Liver (tissue), 9 donors: Measurements from ENCODE around the gene MYBPC2. TPM values are rescaled to one million over a fixed set of nuclear protein-coding genes. Genes with fewer than 3 reads are reported as not detected.

Experiments
- DNase-seq: peaks from one replicate; pipeline ENCODE4 v3.0.0-alpha.2; 2017; ENCODE audit warnings: low spot score
- H3K27ac ChIP-seq, 2 donors: one replicate each; pipeline ENCODE4 v1.7.0; 2013; ENCODE audit warnings: inconsistent platforms in 2 of 2, low read length in 2 of 2, control low read depth in 1 of 2, low read depth in 1 of 2, mild to moderate bottlenecking in 1 of 2
- H3K27me3 ChIP-seq, 4 donors: one replicate each; pipeline versions ENCODE4 v1.6.1 to v1.7.0; 2013; ENCODE audit warnings: low read length in 3 of 4, inconsistent platforms in 1 of 4, mild to moderate bottlenecking in 1 of 4, moderate library complexity in 1 of 4; ENCODE audit not compliant: control insufficient read depth in 4 of 4, insufficient read depth in 4 of 4
- H3K36me3 ChIP-seq, 4 donors: one replicate each; pipeline versions ENCODE4 v1.6.1 to v1.7.0; 2013; ENCODE audit warnings: low read length in 3 of 4, mild to moderate bottlenecking in 3 of 4, low read depth in 1 of 4, moderate library complexity in 1 of 4; ENCODE audit not compliant: control insufficient read depth in 4 of 4, insufficient read depth in 3 of 4
- H3K4me1 ChIP-seq, 4 donors: one replicate each; pipeline versions ENCODE4 v1.6.1 to v1.7.0; 2013; ENCODE audit warnings: low read length in 3 of 4, mild to moderate bottlenecking in 3 of 4, moderate library complexity in 1 of 4; ENCODE audit not compliant: control insufficient read depth in 4 of 4, insufficient read depth in 4 of 4
- H3K4me3 ChIP-seq, 3 donors: one replicate each; pipeline versions ENCODE4 v1.6.1 to v1.7.0; 2013; ENCODE audit warnings: low read length in 3 of 3, control low read depth in 1 of 3, low read depth in 1 of 3, mild to moderate bottlenecking in 1 of 3
- H3K9ac ChIP-seq, 2 donors: one replicate each; pipeline ENCODE4 v1.7.0; 2013; ENCODE audit warnings: low read length in 2 of 2, mild to moderate bottlenecking in 2 of 2, moderate library complexity in 2 of 2, control low read depth in 1 of 2, low read depth in 1 of 2
- H3K9me3 ChIP-seq, 4 donors: one replicate each; pipeline versions ENCODE4 v1.6.1 to v1.7.0; 2013; ENCODE audit warnings: low read length in 3 of 4; ENCODE audit not compliant: control insufficient read depth in 4 of 4
- EGR1 ChIP-seq, 2 donors: IDR thresholded peaks; 2 replicates each; pipeline ENCODE4 v1.6.1; 2016 to 2018; ENCODE audit warnings: antibody characterized with exemption in 2 of 2, low read depth in 2 of 2
- FOXA1 ChIP-seq: IDR thresholded peaks from 2 replicates; pipeline ENCODE4 v1.6.1; 2016; ENCODE audit warnings: antibody characterized with exemption
- FOXA2 ChIP-seq: IDR thresholded peaks from 2 replicates; pipeline ENCODE4 v1.6.1; 2016; ENCODE audit warnings: antibody characterized with exemption
- GABPA ChIP-seq, 2 donors: IDR thresholded peaks in 1 of 2; conservative IDR thresholded peaks in 1 of 2; 2 replicates each; pipeline ENCODE4 v1.6.1; 2016; ENCODE audit warnings: antibody characterized with exemption in 2 of 2, mild to moderate bottlenecking in 1 of 2, moderate library complexity in 1 of 2
- HNF4A ChIP-seq, 2 donors: conservative IDR thresholded peaks; 2 replicates each; pipeline ENCODE4 v1.6.1; 2016; ENCODE audit warnings: antibody characterized with exemption in 2 of 2, mild to moderate bottlenecking in 2 of 2
- HNF4G ChIP-seq: IDR thresholded peaks from 2 replicates; pipeline ENCODE4 v1.6.1; 2016; ENCODE audit warnings: antibody characterized with exemption
- JUND ChIP-seq, 2 donors: IDR thresholded peaks; 2 replicates each; pipeline ENCODE4 v1.6.1; 2016; ENCODE audit warnings: antibody characterized with exemption in 2 of 2
- NR2F2 ChIP-seq: IDR thresholded peaks from 2 replicates; pipeline ENCODE4 v1.6.1; 2016; ENCODE audit warnings: antibody characterized with exemption
- RAD21 ChIP-seq, 2 donors: IDR thresholded peaks; 2 replicates each; pipeline ENCODE4 v1.6.1; 2016; ENCODE audit warnings: antibody characterized with exemption in 2 of 2, mild to moderate bottlenecking in 2 of 2
- RXRA ChIP-seq, 2 donors: IDR thresholded peaks; 2 replicates each; pipeline ENCODE4 v1.6.1; 2017 to 2018; ENCODE audit warnings: antibody characterized with exemption in 2 of 2, mild to moderate bottlenecking in 1 of 2
- SP1 ChIP-seq: IDR thresholded peaks from 2 replicates; pipeline ENCODE4 v1.6.1; 2018; ENCODE audit warnings: antibody characterized with exemption, mild to moderate bottlenecking
- TAF1 ChIP-seq: conservative IDR thresholded peaks from 2 replicates; pipeline ENCODE4 v1.6.1; 2016; ENCODE audit warnings: antibody characterized with exemption, mild to moderate bottlenecking
- YY1 ChIP-seq: IDR thresholded peaks from 2 replicates; pipeline ENCODE4 v1.6.1; 2016; ENCODE audit warnings: antibody characterized with exemption, mild to moderate bottlenecking
- WGBS: extraction: QIAGEN DNeasy Blood & Tissue Kit; methylation state at CpG from one replicate; pipeline ENCODE4 v1.1.7; 2013; 5-methylcytosine and 5-hydroxymethylcytosine counted together
- polyA plus RNA-seq, 2 donors: library from polyadenylated mRNA; stranded (reverse) in 1 of 2; unstranded in 1 of 2; fragments of 200-250 nt in 1 of 2; fragments of >200 nt in 1 of 2; fragmentation: Nextera tagmentation in 1 of 2; extraction: Ambion mirVana in 1 of 2; gene quantifications; one replicate each; pipeline versions ENCODE4 v1.2.1 to v1.2.3, GENCODE V29; 2013 to 2015
- total RNA-seq, 2 donors: library from RNA; depleted of rRNA; stranded (reverse); fragments of >200 nt; gene quantifications; one replicate each; pipeline ENCODE4 v1.2.3, GENCODE V29; 2014
- TF ChIP-seq, protein P1 (sequence below): IDR thresholded peaks from 2 replicates; pipeline ENCODE4 v1.6.1; 2016; ENCODE audit warnings: antibody characterized with exemption
- TF ChIP-seq, protein P2 (sequence below): fragments of 150-350 bp; IDR thresholded peaks from 2 replicates; pipeline ENCODE4 v1.5.1; 2017; ENCODE audit warnings: improper control_type of control experiment, low read depth, low read length; ENCODE audit not compliant: missing input control
- TF ChIP-seq, protein P3 (sequence below): IDR thresholded peaks from 2 replicates; pipeline ENCODE4 v1.6.1; 2016; ENCODE audit warnings: antibody characterized with exemption, mild to moderate bottlenecking
- TF ChIP-seq, protein P4 (sequence below): IDR thresholded peaks from 2 replicates; pipeline ENCODE4 v1.6.1; 2016; ENCODE audit warnings: antibody characterized with exemption
- TF ChIP-seq, protein P5 (sequence below): IDR thresholded peaks from 2 replicates; pipeline ENCODE4 v1.6.1; 2016; ENCODE audit warnings: antibody characterized with exemption
- donor health status: healthy.
- donor health status: healthy.
- donor health status: healthy.
- donor health status: healthy.
- donor health status: healthy.

Gene MYBPC2
- total and polyA plus RNA-seq, 4 donors = under 0.01 TPM; not detected in 3

DNA sequence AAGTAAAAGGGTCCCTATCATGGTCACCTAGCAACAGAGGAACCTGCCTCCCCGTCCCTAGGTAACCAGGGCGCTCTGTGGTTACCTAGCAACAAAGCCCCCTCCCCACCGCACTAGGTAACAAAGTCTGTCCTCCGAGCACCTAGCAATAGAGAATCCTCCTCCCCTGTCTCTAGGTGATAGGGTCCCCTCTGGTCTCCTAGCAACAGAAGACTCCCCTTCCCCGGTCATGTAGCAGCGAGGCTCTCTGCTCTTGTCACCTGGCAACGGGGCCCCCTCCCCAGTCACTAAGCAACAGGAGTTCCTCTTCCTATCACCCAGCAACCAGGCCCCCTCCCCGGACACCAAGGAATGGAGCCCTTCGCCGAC lies 78.0 kb downstream of the MYBPC2 start:
- H3K9me3 ChIP-seq = no peaks in the 10 kb centered on the region
- DNase-seq = no peak
- H3K4me3 ChIP-seq = peak overlapping the region; percentile 54 to 73 (median 71)
- H3K4me1 ChIP-seq = peaks cover 10 to 26% (median 18%) of the 10 kb centered on the region in 4 donors
- H3K36me3 ChIP-seq = no peaks in the 10 kb centered on the region
- 7% methylated on average over 10 of the region's 10 CpGs for WGBS
- peak overlapping the region in 1 of 2 donors; percentile 89 for H3K27ac ChIP-seq
- H3K9ac ChIP-seq = peak overlapping the region; percentile 15 to 21
- TF ChIP-seq GABPA (IDR thresholded peaks at IDR 0.05 in 1 of 2, conservative IDR thresholded peaks at IDR 0.05 in 1 of 2) = no peak
- TF ChIP-seq, protein P1, sequence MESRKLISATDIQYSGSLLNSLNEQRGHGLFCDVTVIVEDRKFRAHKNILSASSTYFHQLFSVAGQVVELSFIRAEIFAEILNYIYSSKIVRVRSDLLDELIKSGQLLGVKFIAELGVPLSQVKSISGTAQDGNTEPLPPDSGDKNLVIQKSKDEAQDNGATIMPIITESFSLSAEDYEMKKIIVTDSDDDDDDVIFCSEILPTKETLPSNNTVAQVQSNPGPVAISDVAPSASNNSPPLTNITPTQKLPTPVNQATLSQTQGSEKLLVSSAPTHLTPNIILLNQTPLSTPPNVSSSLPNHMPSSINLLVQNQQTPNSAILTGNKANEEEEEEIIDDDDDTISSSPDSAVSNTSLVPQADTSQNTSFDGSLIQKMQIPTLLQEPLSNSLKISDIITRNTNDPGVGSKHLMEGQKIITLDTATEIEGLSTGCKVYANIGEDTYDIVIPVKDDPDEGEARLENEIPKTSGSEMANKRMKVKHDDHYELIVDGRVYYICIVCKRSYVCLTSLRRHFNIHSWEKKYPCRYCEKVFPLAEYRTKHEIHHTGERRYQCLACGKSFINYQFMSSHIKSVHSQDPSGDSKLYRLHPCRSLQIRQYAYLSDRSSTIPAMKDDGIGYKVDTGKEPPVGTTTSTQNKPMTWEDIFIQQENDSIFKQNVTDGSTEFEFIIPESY = no peak
- no peak for TF ChIP-seq SP1
- TF ChIP-seq FOXA2 = no peak
- no peak for TF ChIP-seq RAD21 (IDR thresholded peaks at IDR 0.05)
- TF ChIP-seq JUND (IDR thresholded peaks at IDR 0.05) = no peak
- H3K27me3 ChIP-seq = no peaks in the 10 kb centered on the region

DNA sequence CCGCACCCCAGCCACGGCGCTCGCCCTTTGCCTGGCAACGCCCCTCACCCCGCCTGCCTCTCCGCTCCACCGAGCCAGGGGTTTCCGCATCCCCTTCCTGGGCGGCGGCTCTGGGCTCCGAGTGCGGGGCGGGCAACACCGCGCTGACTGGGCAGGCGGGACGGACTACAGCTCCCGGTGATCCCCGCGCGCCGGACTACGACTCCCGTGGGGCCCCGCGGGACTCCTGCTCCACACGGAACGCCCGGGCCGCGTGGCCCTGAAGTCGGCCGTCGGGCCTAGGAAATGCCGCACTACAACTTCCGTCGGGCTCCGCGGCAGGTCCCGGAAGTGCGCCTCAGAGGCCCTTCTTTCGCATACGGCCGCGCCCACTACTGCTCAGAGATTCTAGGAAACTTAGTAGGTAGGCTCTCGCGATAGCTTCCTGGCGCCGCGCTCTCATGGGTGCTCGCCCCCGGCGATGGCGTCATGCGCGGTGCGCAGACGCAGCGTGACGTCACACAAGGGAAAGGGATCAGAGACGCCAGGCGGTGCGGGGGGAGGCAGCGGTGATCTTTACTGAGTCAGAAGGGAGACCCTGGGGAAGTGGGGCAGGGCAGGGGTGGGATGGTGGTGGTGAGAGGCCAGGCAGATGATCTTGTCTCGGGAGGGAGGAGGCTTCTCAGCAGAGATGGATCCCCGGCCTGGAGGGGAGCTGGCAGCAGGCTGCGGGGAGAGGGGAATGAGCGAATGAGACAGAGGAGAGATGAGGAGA lies 78.6 kb downstream of the MYBPC2 start, which contains the start of gene JOSD2:
JOSD2 (minus strand) TSS at position 123 of the 754 bp plus-strand sequence. CDS start 760 bp downstream, outside the sequence.
- WGBS = 3% methylated on average over 69 of the region's 69 CpGs
- peak; percentile 94 for DNase-seq
- H3K4me1 ChIP-seq = peaks cover 10 to 26% (median 18%) of the 10 kb centered on the region in 4 donors

More for the DNA sequence above, 78.6 kb downstream of the MYBPC2 start, which contains the start of gene JOSD2:
- TF ChIP-seq, protein P2, sequence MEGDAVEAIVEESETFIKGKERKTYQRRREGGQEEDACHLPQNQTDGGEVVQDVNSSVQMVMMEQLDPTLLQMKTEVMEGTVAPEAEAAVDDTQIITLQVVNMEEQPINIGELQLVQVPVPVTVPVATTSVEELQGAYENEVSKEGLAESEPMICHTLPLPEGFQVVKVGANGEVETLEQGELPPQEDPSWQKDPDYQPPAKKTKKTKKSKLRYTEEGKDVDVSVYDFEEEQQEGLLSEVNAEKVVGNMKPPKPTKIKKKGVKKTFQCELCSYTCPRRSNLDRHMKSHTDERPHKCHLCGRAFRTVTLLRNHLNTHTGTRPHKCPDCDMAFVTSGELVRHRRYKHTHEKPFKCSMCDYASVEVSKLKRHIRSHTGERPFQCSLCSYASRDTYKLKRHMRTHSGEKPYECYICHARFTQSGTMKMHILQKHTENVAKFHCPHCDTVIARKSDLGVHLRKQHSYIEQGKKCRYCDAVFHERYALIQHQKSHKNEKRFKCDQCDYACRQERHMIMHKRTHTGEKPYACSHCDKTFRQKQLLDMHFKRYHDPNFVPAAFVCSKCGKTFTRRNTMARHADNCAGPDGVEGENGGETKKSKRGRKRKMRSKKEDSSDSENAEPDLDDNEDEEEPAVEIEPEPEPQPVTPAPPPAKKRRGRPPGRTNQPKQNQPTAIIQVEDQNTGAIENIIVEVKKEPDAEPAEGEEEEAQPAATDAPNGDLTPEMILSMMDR = no peak
- TF ChIP-seq FOXA2 (no peak), EGR1 (IDR thresholded peaks at IDR 0.05; ENCODE audit: low read depth in 2 of 2) (peak; percentile 54 to 73), HNF4G (no peak), YY1 (peak; percentile 85), FOXA1 (no peak), JUND (IDR thresholded peaks at IDR 0.05) (peak; percentile 21 to 37), GABPA (IDR thresholded peaks at IDR 0.05 in 1 of 2, conservative IDR thresholded peaks at IDR 0.05 in 1 of 2) (peak; percentile 87 to 97), HNF4A (conservative IDR thresholded peaks at IDR 0.05) (peak in 1 of 2 donors; percentile 17), RAD21 (IDR thresholded peaks at IDR 0.05) (no peak), TAF1 (no peak), NR2F2 (no peak), RXRA (IDR thresholded peaks at IDR 0.05) (peak; percentile 27 to 31), SP1 (peak; percentile 81)
- TF ChIP-seq, protein P3, sequence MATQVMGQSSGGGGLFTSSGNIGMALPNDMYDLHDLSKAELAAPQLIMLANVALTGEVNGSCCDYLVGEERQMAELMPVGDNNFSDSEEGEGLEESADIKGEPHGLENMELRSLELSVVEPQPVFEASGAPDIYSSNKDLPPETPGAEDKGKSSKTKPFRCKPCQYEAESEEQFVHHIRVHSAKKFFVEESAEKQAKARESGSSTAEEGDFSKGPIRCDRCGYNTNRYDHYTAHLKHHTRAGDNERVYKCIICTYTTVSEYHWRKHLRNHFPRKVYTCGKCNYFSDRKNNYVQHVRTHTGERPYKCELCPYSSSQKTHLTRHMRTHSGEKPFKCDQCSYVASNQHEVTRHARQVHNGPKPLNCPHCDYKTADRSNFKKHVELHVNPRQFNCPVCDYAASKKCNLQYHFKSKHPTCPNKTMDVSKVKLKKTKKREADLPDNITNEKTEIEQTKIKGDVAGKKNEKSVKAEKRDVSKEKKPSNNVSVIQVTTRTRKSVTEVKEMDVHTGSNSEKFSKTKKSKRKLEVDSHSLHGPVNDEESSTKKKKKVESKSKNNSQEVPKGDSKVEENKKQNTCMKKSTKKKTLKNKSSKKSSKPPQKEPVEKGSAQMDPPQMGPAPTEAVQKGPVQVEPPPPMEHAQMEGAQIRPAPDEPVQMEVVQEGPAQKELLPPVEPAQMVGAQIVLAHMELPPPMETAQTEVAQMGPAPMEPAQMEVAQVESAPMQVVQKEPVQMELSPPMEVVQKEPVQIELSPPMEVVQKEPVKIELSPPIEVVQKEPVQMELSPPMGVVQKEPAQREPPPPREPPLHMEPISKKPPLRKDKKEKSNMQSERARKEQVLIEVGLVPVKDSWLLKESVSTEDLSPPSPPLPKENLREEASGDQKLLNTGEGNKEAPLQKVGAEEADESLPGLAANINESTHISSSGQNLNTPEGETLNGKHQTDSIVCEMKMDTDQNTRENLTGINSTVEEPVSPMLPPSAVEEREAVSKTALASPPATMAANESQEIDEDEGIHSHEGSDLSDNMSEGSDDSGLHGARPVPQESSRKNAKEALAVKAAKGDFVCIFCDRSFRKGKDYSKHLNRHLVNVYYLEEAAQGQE = peak; percentile 60
- TF ChIP-seq, protein P4, sequence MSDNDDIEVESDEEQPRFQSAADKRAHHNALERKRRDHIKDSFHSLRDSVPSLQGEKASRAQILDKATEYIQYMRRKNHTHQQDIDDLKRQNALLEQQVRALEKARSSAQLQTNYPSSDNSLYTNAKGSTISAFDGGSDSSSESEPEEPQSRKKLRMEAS = peak; percentile 94
- TF ChIP-seq, protein P1 = peak; percentile 99
- TF ChIP-seq, protein P5, sequence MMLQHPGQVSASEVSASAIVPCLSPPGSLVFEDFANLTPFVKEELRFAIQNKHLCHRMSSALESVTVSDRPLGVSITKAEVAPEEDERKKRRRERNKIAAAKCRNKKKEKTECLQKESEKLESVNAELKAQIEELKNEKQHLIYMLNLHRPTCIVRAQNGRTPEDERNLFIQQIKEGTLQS = no peak
- peak within 1 kb of the TSS; percentile 54 to 73 (median 71) for H3K4me3 ChIP-seq
- H3K36me3 ChIP-seq = no peaks in the 10 kb centered on the region
- H3K27me3 ChIP-seq = no peaks in the 10 kb centered on the region
- peak within 1 kb of the TSS; percentile 15 to 21 for H3K9ac ChIP-seq
- H3K27ac ChIP-seq = peak within 1 kb of the TSS; percentile 79 to 89
- H3K9me3 ChIP-seq = no peaks in the 10 kb centered on the region
